ENCODE results near the gene SDR42E2. TPM values are rescaled to one million over a fixed set of nuclear protein-coding genes. Genes with fewer than 3 reads are reported as not detected.
A peak's percentile ranks its signal among the peaks of the same experiment; 100 is the strongest.

SDR42E2 gene
- total RNA-seq (2014; rRNA removed) (not detected in 2 replicates), Bru-seq, nascent RNA (percentile 11 among the genes with signal in this experiment), BruChase-seq, experiment 1, labeled RNA remaining after a 6-hour chase (percentile 16 among the genes with signal in this experiment), BruChase-seq, experiment 2, labeled RNA remaining after a 2-hour chase (percentile 11 among the genes with signal in this experiment)
- long read RNA-seq: 0 reads

GRCh38 chr16:22161999-22162655 is at the start of gene SDR42E2:
TSS of gene SDR42E2 (plus strand) at chr16:22162506. CDS start at chr16:22165583, 3,077 bp downstream.
- Histone ChIP-seq H3F3A (ENCODE audit: low read length, unreplicated experiment) (no peaks in the 10 kb centered on the region), H3K4me2 (ENCODE audit: low read length) (no peak within 1 kb of the TSS), H3K27ac (ENCODE audit: low read length) (no peak within 1 kb of the TSS), H3K79me2 (ENCODE audit: low read length) (no peaks in the 10 kb centered on the region), H3K9ac (ENCODE audit: low read length) (no peak within 1 kb of the TSS), H3K36me3 (ENCODE audit: low read depth, low read length) (no peaks in the 10 kb centered on the region), H3K4me3 (ENCODE audit: low read length) (no peak within 1 kb of the TSS), H4K20me1 (ENCODE audit: low read length) (no peaks in the 10 kb centered on the region), H2AFZ (ENCODE audit: low read length) (no peak within 1 kb of the TSS), H3K27me3 (ENCODE audit: low read length) (no peaks in the 10 kb centered on the region), H3K4me1 (ENCODE audit: insufficient read depth, low read length) (no peaks in the 10 kb centered on the region), H3K9me2 (replicated peaks; ENCODE audit: low read length) (no peaks in the 10 kb centered on the region), H3K9me3 (ENCODE audit: low read length) (no peaks in the 10 kb centered on the region)
- POLR2A ChIA-PET (ENCODE audit: unreplicated experiment): no interaction called here
- no peak for TF ChIP-seq EZH2 (IDR thresholded peaks at IDR 0.05; ENCODE audit: low read length, unreplicated experiment)
- TF ChIP-seq CTCF (conservative IDR thresholded peaks at IDR 0.05; ENCODE audit: low read depth, low read length): no peak
- intact Hi-C loops (cut with micrococcal nuclease): no loop called here
- ATAC-seq (no peak), DNase-seq (no peak)
- CTCF ChIA-PET: no interaction called here
- no TSS peak for BruUV-seq (replicated peaks)

- H3K79me2 ChIP-seq (ENCODE audit: low read length): no peaks in the 10 kb centered on the region
- H2AFZ ChIP-seq (ENCODE audit: low read length): no peak overlapping the region
- no peaks in the 10 kb centered on the region for H4K20me1 ChIP-seq (ENCODE audit: low read length)
- H3K9me2 ChIP-seq (replicated peaks; ENCODE audit: low read length): no peaks in the 10 kb centered on the region
- H3K36me3 ChIP-seq (ENCODE audit: low read depth, low read length): no peaks in the 10 kb centered on the region
- TF ChIP-seq EZH2 (IDR thresholded peaks at IDR 0.05; ENCODE audit: low read length, unreplicated experiment) (no peak), CTCF (conservative IDR thresholded peaks at IDR 0.05; ENCODE audit: low read depth, low read length) (no peak), EZH2phosphoT487 (IDR thresholded peaks at IDR 0.05; ENCODE audit: borderline replicate concordance, low read length) (no peak)
- DNase-seq (no peak), ATAC-seq (no peak)
- no TSS peak for BruUV-seq (replicated peaks)
- CTCF ChIA-PET: no interaction called here
- no peaks in the 10 kb centered on the region for H3K9me3 ChIP-seq (ENCODE audit: low read length)
- H3K4me1 ChIP-seq (ENCODE audit: insufficient read depth, low read length): no peaks in the 10 kb centered on the region
- intact Hi-C loops (cut with micrococcal nuclease): no loop called here
- no peaks in the 10 kb centered on the region for H3K27me3 ChIP-seq (ENCODE audit: low read length)
- H3K4me2 ChIP-seq (ENCODE audit: low read length): no peak overlapping the region
- no peaks in the 10 kb centered on the region for H3F3A ChIP-seq (ENCODE audit: low read length, unreplicated experiment)
- POLR2A ChIA-PET (ENCODE audit: unreplicated experiment): no interaction called here
- no peak overlapping the region for H3K27ac ChIP-seq (ENCODE audit: low read length)
- no peak overlapping the region for H3K4me3 ChIP-seq (ENCODE audit: low read length)
- no peak overlapping the region for H3K9ac ChIP-seq (ENCODE audit: low read length)
Observed at GRCh38 chr16:22116095-22116700, 46.1 kb upstream of the SDR42E2 start.

GRCh38 chr16:22117609-22118008 is 44.7 kb upstream of the SDR42E2 start:
- H3K4me1 ChIP-seq (ENCODE audit: insufficient read depth, low read length): no peaks in the 10 kb centered on the region
- DNase-seq: peak; percentile 13
- no peaks in the 10 kb centered on the region for H3K27me3 ChIP-seq (ENCODE audit: low read length)
- no TSS peak for BruUV-seq (replicated peaks)
- H3K36me3 ChIP-seq (ENCODE audit: low read depth, low read length): no peaks in the 10 kb centered on the region
- no peak overlapping the region for H3K4me2 ChIP-seq (ENCODE audit: low read length)
- POLR2A ChIA-PET (ENCODE audit: unreplicated experiment): interaction anchor here (0.7 kb wide), 1 partner anchor 158 kb away, joined by 4 read pairs; no protein-coding TSS in a partner anchor
- ATAC-seq: no peak
- no peaks in the 10 kb centered on the region for H3K79me2 ChIP-seq (ENCODE audit: low read length)
- no peak for TF ChIP-seq EZH2phosphoT487 (IDR thresholded peaks at IDR 0.05; ENCODE audit: borderline replicate concordance, low read length)
- no peak for TF ChIP-seq CTCF (conservative IDR thresholded peaks at IDR 0.05; ENCODE audit: low read depth, low read length)
- no peak for TF ChIP-seq EZH2 (IDR thresholded peaks at IDR 0.05; ENCODE audit: low read length, unreplicated experiment)
- no peak overlapping the region for H3K4me3 ChIP-seq (ENCODE audit: low read length)
- no peaks in the 10 kb centered on the region for H3K9me2 ChIP-seq (replicated peaks; ENCODE audit: low read length)
- no peak overlapping the region for H3K9ac ChIP-seq (ENCODE audit: low read length)
- no peaks in the 10 kb centered on the region for H4K20me1 ChIP-seq (ENCODE audit: low read length)
- intact Hi-C loops (cut with micrococcal nuclease): no loop called here
- no peaks in the 10 kb centered on the region for H3K9me3 ChIP-seq (ENCODE audit: low read length)
- no peaks in the 10 kb centered on the region for H3F3A ChIP-seq (ENCODE audit: low read length, unreplicated experiment)
- CTCF ChIA-PET: no interaction called here
- no peak overlapping the region for H3K27ac ChIP-seq (ENCODE audit: low read length)
- H2AFZ ChIP-seq (ENCODE audit: low read length): no peak overlapping the region
